Muscle of leg (tissue), 11 donors: Measurements from ENCODE around the gene SYNPO2. TPM values are rescaled to one million over a fixed set of nuclear protein-coding genes. Genes with fewer than 3 reads are reported as not detected.
A peak's percentile ranks its signal among the peaks of the same experiment; 100 is the strongest.

Experiments
- DNase-seq: peaks from one replicate; pipeline ENCODE4 v3.0.0; 2013
- H3K27ac ChIP-seq: one replicate; pipeline ENCODE4 v1.5.1; 2013; ENCODE audit warnings: mild to moderate bottlenecking, low read length, control low read depth
- H3K27me3 ChIP-seq: one replicate; pipeline ENCODE4 v1.6.1; 2013; ENCODE audit warnings: low read length; ENCODE audit not compliant: control insufficient read depth, insufficient read depth
- H3K36me3 ChIP-seq: one replicate; pipeline ENCODE4 v1.6.1; 2013; ENCODE audit warnings: low read length; ENCODE audit not compliant: control insufficient read depth, insufficient read depth
- H3K4me1 ChIP-seq: one replicate; pipeline ENCODE4 v1.6.1; 2013; ENCODE audit warnings: low read length; ENCODE audit not compliant: control insufficient read depth, insufficient read depth
- H3K4me3 ChIP-seq: one replicate; pipeline ENCODE4 v1.5.1; 2013; ENCODE audit warnings: low read length, control low read depth
- H3K9me3 ChIP-seq: replicated peaks from 2 replicates; pipeline ENCODE4 v1.6.1; 2013; ENCODE audit warnings: low read depth, low read length; ENCODE audit not compliant: control insufficient read depth
- WGBS: methylation state at CpG from one replicate; pipeline ENCODE4 v1.1.5; 2013; ENCODE audit warnings: missing lambda C conversion rate; ENCODE audit not compliant: insufficient coverage; 5-methylcytosine and 5-hydroxymethylcytosine counted together
- polyA plus RNA-seq, 8 donors: library from polyadenylated mRNA; unstranded; fragments of 120-200 nt; gene quantifications; one replicate each; pipeline versions ENCODE4 v1.2.1 to v1.2.3, GENCODE V29; 2013; ENCODE audit warnings: inconsistent platforms in 1 of 8, low replicate concordance in 1 of 8; ENCODE audit not compliant: insufficient read length in 8 of 8, insufficient read depth in 1 of 8
- total RNA-seq: library from RNA; stranded (reverse); fragments of 120-200 nt; gene quantifications from one replicate; pipeline ENCODE4 v1.2.4, GENCODE V29; 2013

Gene SYNPO2
- total and polyA plus RNA-seq, 9 donors: 53.6 to 120 (median 93.9) TPM

DNA sequence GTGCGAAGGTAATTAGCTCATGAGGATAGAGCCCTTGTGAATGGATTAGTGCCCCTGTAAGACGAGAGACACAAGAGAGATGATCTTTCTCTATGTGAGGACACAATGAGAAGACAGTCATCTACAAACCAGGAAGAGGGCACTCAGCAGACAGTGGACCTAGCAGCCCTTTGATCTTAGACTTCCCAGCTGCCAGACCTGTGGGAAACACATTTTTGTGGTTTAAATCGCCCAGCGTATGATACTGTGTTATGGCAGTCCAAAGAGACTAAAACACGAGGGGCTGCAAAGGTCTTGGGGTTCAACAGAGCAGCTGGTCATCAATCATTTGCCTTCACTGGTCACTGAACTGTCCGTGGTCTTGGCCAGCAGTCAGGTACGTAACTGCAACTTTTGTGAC lies 9.2 kb upstream of the SYNPO2 start:
- H3K9me3 ChIP-seq: no peaks in the 10 kb centered on the region
- H3K4me1 ChIP-seq: no peaks in the 10 kb centered on the region
- H3K4me3 ChIP-seq: no peak overlapping the region
- no peaks in the 10 kb centered on the region for H3K27me3 ChIP-seq
- no peak overlapping the region for H3K27ac ChIP-seq
- WGBS: 86% methylated on average over 7 of the region's 7 CpGs
- DNase-seq: no peak
- no peaks in the 10 kb centered on the region for H3K36me3 ChIP-seq

DNA sequence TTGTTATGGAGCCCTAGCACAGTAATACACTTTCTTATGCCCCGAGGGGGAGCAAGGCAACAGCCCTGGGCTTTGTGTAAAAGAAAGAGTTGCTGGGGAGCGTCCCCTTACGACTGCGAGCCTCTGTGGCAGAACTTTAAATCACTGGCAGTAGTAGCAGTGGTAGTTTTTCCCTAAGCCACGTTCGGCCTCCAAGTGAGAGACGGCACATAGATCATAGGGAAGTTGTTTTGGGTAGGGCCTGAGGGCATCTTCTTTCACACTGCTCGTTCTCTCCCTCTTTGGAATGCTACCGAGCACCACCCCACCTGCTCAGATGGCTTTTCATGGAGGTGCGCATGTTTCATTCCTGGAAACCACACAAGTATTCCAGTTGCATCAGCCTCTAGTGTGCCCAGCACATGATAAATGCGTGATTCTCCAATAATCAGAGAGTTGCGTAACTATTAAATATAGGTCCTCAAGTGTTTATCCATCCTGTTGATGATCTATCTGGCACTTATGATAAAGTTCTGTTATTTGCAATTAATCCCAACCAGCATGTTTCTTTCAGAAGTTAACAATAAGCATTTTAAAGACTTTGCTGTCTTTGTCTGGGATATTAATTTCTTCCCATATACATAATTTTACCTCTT lies 7.0 kb upstream of the SYNPO2 start:
- H3K27me3 ChIP-seq: no peaks in the 10 kb centered on the region
- H3K9me3 ChIP-seq: no peaks in the 10 kb centered on the region
- H3K4me1 ChIP-seq: no peaks in the 10 kb centered on the region
- H3K27ac ChIP-seq: no peak overlapping the region
- H3K36me3 ChIP-seq: no peaks in the 10 kb centered on the region
- H3K4me3 ChIP-seq: no peak overlapping the region
- WGBS: 77% methylated on average over 9 of the region's 12 CpGs
- no peak for DNase-seq

DNA sequence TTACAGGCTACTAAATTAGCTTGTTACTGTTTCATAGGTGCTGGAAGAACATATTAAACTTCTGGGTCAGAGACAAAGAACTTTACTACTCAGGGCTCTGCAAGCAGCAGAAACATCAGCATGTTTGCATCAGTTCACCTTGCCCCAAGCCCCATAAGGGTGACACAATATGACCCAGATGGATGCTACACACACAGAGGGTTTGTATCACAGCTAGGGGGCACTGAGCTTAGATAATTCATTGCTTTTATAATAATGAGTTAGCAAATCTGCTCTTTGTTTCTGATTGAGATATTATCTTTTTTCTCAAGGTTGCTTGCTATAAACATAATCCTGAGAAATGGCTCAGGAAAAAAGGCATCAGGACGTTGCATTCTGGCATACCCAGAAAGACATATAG lies 4.8 kb upstream of the SYNPO2 start:
- H3K27me3 ChIP-seq: no peaks in the 10 kb centered on the region
- peaks cover 3% of the 10 kb centered on the region for H3K4me1 ChIP-seq
- H3K27ac ChIP-seq: no peak overlapping the region
- WGBS: no CpG with 5 or more reads among the region's 1 CpG
- no peaks in the 10 kb centered on the region for H3K9me3 ChIP-seq
- DNase-seq: no peak
- H3K36me3 ChIP-seq: no peaks in the 10 kb centered on the region
- H3K4me3 ChIP-seq: no peak overlapping the region

DNA sequence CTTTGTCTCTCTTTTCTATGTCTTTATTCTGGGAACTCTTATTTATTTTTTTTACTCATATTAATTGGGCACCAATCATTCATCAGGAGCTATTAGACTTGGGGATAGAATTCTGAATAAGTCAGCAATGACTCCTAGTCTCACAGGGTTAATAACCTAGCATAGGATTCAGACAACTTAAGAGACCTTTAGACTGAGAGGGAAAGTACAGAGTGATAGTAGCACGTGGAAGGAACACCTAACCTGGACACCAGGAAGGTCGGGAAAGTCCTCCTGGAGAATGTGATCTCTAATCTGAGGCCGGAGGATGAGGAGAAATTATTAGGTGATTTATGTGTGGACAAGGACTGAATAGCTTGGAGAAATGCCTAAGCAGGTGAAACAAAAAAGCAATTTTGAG lies 3.9 kb upstream of the SYNPO2 start:
- Histone ChIP-seq H3K27me3 (no peaks in the 10 kb centered on the region), H3K4me3 (no peak overlapping the region), H3K4me1 (peaks cover 3% of the 10 kb centered on the region), H3K27ac (no peak overlapping the region), H3K9me3 (no peaks in the 10 kb centered on the region), H3K36me3 (no peaks in the 10 kb centered on the region)
- DNase-seq: no peak
- WGBS: 84% methylated on average over 3 of the region's 3 CpGs

DNA sequence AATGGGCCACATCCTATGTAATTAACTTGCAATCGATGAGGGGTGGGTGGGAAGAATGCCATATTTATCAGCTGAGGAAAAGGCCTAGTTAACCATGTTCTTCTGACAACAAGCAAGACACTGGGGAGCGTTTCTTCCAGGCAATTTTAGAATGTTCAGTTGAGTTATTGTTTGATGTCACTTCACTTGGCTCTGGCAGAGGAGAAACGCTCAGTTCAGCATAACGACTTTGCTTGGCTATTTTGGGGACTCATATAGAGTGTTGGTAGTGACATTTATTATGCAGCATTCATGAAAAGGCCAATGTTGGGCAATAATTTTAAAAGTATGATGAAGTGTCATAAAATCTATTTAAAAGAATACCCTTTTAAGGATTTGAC lies 648 bp downstream of the SYNPO2 start:
- peak; percentile 24 for DNase-seq
- Histone ChIP-seq H3K4me3 (peak overlapping the region; percentile 33), H3K9me3 (no peaks in the 10 kb centered on the region), H3K4me1 (peaks cover 3% of the 10 kb centered on the region), H3K36me3 (no peaks in the 10 kb centered on the region), H3K27me3 (no peaks in the 10 kb centered on the region), H3K27ac (no peak overlapping the region)
- WGBS: 30% methylated on average over 3 of the region's 4 CpGs

DNA sequence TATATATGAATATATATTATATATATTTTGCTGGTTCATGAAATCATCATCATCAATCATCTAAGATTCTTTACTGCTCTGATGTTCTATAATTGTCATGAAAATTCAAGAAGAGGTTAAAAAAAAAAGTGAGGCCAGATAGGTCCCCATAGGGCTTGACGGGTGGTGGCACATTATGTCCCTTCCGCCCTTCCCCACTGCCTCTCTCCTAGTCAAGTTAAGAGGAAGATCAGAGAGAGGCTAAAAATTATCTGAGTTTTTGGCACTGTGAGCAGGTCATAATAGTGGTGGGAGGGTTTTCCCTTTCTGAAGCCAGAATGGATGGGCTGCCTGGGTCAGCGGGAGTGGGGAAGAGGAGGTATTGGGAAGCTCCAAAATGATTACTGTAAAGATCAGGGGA lies 5.4 kb downstream of the SYNPO2 start:
- 67% methylated on average over 1 of the region's 3 CpGs for WGBS
- Histone ChIP-seq H3K36me3 (no peaks in the 10 kb centered on the region), H3K9me3 (no peaks in the 10 kb centered on the region), H3K4me1 (peaks cover 3% of the 10 kb centered on the region), H3K27me3 (no peaks in the 10 kb centered on the region), H3K4me3 (no peak overlapping the region), H3K27ac (no peak overlapping the region)
- DNase-seq: no peak

DNA sequence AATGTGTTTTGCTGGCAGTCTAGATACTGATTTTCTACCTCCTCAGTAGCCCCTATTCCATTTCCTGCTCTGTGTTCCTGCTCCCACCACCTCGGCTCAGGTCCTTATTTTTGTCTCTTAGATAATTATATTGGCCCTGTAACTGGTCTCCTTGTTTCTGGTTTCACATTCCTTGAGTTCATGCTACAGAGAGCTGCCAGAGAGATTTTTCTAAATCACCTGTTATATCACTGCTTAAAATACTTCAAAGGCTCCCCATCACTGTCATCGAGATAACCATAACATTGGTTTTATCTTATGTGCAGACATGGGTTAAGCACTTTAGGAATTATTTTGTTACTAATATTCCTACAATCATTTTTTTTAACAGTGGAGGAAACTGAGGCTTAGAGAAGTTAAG lies 9.6 kb downstream of the SYNPO2 start:
- Histone ChIP-seq H3K4me1 (peaks cover 3% of the 10 kb centered on the region), H3K9me3 (no peaks in the 10 kb centered on the region), H3K4me3 (no peak overlapping the region), H3K27me3 (no peaks in the 10 kb centered on the region), H3K27ac (no peak overlapping the region), H3K36me3 (no peaks in the 10 kb centered on the region)
- no CpG with 5 or more reads among the region's 2 CpGs for WGBS
- no peak for DNase-seq

DNA sequence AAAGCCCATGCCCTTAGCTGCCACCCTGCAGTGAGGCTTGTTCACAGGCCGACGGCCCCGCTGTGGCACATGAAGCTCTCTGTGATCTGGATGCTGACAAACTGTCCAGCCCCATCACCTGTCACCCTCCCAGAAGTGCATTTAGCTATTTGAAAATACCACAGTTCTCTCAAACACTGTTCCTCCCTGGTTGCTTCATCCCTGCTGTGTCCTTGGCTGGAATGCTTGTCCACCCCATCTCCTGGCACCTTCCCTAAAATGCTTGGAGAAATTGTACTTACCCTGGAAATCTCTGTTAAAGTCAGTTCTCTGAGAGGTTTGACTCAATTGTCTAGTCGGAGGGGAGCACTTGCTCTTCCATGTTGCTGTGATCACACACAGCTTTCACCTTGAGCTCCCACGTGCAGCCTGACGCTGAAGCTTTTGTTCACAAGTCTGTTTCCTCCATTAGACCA lies 10.1 kb downstream of the SYNPO2 start:
- H3K4me1 ChIP-seq: peaks cover 3% of the 10 kb centered on the region
- no peak overlapping the region for H3K27ac ChIP-seq
- no peaks in the 10 kb centered on the region for H3K36me3 ChIP-seq
- H3K27me3 ChIP-seq: no peaks in the 10 kb centered on the region
- no peak overlapping the region for H3K4me3 ChIP-seq
- H3K9me3 ChIP-seq: no peaks in the 10 kb centered on the region
- DNase-seq: no peak
- WGBS: 85% methylated on average over 4 of the region's 6 CpGs

DNA sequence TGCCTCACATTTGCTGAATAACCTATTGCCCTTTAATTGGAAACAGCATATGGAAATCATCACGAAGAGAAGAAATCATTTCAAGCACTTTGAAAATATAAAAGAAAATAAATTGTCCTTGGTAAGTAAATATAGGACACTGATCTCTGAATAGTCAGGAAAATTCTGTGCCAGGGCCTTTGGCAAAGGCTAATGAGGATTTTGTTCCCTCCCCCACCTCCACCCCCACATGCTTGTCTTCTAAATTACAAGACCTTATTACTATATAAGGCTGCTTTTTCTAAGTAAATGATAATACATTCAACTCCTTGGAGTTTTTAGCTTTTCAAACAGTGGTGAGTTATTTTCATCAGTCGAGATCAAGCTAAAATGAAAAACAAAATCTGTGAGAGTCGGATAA lies 15.8 kb downstream of the SYNPO2 start:
- WGBS: no CpG with 5 or more reads among the region's 3 CpGs
- no peaks in the 10 kb centered on the region for H3K36me3 ChIP-seq
- no peak overlapping the region for H3K27ac ChIP-seq
- peaks cover 5% of the 10 kb centered on the region for H3K4me1 ChIP-seq
- DNase-seq: peak; percentile 34
- H3K9me3 ChIP-seq: no peaks in the 10 kb centered on the region
- no peaks in the 10 kb centered on the region for H3K27me3 ChIP-seq
- no peak overlapping the region for H3K4me3 ChIP-seq

DNA sequence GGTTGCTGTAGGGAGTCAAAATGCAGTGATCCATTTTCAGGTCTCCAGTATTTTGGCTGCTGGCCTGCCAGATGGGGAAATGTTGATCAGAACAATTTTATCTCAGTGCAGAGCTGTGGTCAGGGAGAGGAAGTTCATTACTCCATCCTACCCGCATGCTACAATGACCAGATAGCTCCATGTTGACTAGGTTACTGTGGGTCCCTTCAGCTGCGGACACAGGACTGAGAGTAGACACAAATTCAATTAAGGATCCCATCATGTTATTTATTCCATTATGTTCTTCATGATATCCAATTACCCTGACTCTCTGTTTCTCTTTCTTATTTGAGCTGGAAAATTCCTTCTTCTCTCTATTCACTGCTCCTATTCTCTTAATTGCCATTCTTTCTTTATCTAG lies 16.3 kb downstream of the SYNPO2 start:
- Histone ChIP-seq H3K4me1 (peaks cover 5% of the 10 kb centered on the region), H3K27ac (no peak overlapping the region), H3K27me3 (no peaks in the 10 kb centered on the region), H3K4me3 (no peak overlapping the region), H3K9me3 (no peaks in the 10 kb centered on the region), H3K36me3 (no peaks in the 10 kb centered on the region)
- DNase-seq: no peak
- WGBS: 100% methylated on average over 1 of the region's 2 CpGs

DNA sequence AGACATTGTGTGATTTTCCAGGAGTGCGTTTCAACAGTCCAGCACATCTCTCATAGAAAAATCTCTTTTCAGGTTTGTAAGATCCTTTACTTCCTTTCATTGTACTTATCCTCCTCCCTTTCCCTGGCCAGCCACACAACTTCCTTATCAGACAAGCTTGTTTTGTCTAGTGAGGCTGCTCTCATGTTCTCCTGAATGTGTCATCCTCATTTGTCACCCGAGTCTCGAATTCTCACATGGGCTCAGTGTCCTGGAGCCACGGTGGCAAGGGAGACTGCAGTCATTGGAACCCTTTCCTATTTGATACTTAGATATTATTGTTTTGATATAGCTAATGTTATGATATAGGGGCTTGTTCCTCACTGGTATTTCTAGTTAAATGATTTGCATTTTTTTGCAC lies 16.9 kb downstream of the SYNPO2 start:
- DNase-seq: no peak
- no peaks in the 10 kb centered on the region for H3K36me3 ChIP-seq
- no peak overlapping the region for H3K4me3 ChIP-seq
- peaks cover 5% of the 10 kb centered on the region for H3K4me1 ChIP-seq
- no peaks in the 10 kb centered on the region for H3K27me3 ChIP-seq
- no peak overlapping the region for H3K27ac ChIP-seq
- 80% methylated on average over 2 of the region's 4 CpGs for WGBS
- no peaks in the 10 kb centered on the region for H3K9me3 ChIP-seq
